HEK293 (cell line): ENCODE measurements around the gene DHRS13.

Experiments
- PBX3 ChIP-seq: sonication (generic); formaldehyde crosslinking; IDR thresholded peaks from 2 replicates; pipeline ENCODE4 v1.8.1; 2022; ENCODE audit warnings: mild to moderate bottlenecking, moderate library complexity, missing genetic modification reagents
- PRDM10 ChIP-seq: fragments of 450-650 bp; formaldehyde crosslinking; IDR thresholded peaks from 2 replicates; pipeline ENCODE4 v1.5.1; 2016; ENCODE audit warnings: missing biosample characterization, missing genetic modification characterization
- SETDB1 ChIP-seq: IDR thresholded peaks from one replicate; pipeline ENCODE4 v1.6.1; 2017; ENCODE audit warnings: mild to moderate bottlenecking, low read length, moderate library complexity, mixed read lengths; ENCODE audit not compliant: insufficient read length
- ZNF404 ChIP-seq: fragments of 450-650 bp; formaldehyde crosslinking; IDR thresholded peaks from 2 replicates; pipeline ENCODE4 v1.5.1; 2017; ENCODE audit warnings: missing biosample characterization, missing genetic modification characterization
- ZNF626 ChIP-seq: fragments of 450-650 bp; sonication (Bioruptor Pico); formaldehyde crosslinking; IDR thresholded peaks from 2 replicates; pipeline ENCODE4 v1.5.1; 2018; ENCODE audit warnings: missing biosample characterization, missing genetic modification characterization, inconsistent platforms
- ZNF776 ChIP-seq: fragments of 450-650 bp; formaldehyde crosslinking; IDR thresholded peaks from 2 replicates; pipeline ENCODE4 v1.5.0; 2017; ENCODE audit warnings: missing biosample characterization, missing genetic modification characterization, borderline replicate concordance
- TF ChIP-seq, protein P1 (sequence below): fragments of 450-650 bp; formaldehyde crosslinking; IDR thresholded peaks from 2 replicates; pipeline ENCODE4 v1.5.1; 2016; ENCODE audit warnings: missing biosample characterization, missing genetic modification characterization

GRCh38 chr17:28896884-28897768 lies 5.8 kb downstream of the DHRS13 start, which contains the start of gene FLOT2:
- TF ChIP-seq, protein P1, sequence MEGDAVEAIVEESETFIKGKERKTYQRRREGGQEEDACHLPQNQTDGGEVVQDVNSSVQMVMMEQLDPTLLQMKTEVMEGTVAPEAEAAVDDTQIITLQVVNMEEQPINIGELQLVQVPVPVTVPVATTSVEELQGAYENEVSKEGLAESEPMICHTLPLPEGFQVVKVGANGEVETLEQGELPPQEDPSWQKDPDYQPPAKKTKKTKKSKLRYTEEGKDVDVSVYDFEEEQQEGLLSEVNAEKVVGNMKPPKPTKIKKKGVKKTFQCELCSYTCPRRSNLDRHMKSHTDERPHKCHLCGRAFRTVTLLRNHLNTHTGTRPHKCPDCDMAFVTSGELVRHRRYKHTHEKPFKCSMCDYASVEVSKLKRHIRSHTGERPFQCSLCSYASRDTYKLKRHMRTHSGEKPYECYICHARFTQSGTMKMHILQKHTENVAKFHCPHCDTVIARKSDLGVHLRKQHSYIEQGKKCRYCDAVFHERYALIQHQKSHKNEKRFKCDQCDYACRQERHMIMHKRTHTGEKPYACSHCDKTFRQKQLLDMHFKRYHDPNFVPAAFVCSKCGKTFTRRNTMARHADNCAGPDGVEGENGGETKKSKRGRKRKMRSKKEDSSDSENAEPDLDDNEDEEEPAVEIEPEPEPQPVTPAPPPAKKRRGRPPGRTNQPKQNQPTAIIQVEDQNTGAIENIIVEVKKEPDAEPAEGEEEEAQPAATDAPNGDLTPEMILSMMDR (tag by site-specific recombination) = peak; percentile 55
- TF ChIP-seq ZNF776 (tag by site-specific recombination) = no peak
- TF ChIP-seq PRDM10 = no peak; the same call in none of the 2 replicates
- TF ChIP-seq SETDB1 = no peak
- TF ChIP-seq ZNF404 (tag by site-specific recombination) = no peak
- TF ChIP-seq PBX3 = peak; percentile 60; the same call in 1 of the 2 replicates
- no peak for TF ChIP-seq ZNF626
